DMS79 treated with DMSO at 0.1 percent for 48 hours (cell line): ENCODE results near the gene GLIS1.
"Not testable (repeated sequence)": the region's sequence is repeated elsewhere in the genome, so short reads cannot be mapped to it uniquely, and the experiment has no call there.

ENCODE experiments used
- DNase-seq: peaks from one replicate; lab custom pipeline; 2025; lab: John Stamatoyannopoulos, UW

GLIS1 gene

DNA sequence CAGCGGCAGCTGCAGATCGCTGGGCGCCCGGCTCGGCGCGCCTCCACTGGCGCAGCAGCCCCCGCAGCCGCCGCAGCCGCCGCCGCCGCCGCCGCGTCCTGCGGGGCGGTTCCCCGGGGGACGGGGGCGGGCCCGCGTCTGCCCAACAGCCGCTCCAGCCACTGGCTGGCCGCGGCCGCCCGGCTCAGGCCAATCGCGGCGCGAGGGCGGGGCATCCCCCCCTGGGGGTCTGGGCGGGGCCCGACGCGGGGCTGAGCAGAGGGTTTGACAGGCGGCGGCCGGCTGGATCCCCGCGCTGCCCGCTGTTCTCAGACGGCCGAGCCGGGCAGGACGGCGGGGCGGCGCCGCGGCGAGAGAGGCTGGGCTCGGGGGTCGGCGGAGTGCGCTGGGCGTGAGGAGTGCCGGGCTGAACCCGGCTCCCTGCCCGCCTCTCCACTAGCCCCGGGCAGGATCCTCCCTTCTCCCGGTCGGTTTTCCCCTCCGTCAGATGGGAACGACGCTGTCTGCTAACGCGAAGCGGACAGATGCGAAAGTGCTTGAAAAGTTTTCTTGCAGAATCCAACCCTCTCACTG lies at the start of gene GLIS1:
GLIS1 (minus strand) TSS at position 56 of the 573 bp plus-strand sequence. CDS start 1,100 bp downstream, outside the sequence.
- DNase-seq: peak; percentile 45

DNA sequence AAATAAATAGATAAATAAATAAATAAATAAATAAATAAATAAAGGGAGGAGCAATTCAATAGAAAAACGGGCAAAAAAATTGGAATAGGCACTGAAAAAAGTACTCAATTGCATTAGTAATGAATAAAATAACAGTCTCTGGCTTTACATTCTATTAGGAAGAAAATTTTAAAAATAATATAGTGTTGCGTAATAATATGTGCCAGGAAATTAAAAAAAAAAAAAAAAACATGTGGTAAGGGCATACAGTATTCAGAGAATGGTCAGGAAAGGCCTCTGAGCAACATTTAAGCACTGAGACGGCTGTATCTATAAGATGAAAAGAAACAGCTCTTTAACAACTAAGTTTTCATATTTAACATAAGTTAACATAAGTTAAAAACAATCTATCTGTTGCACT lies 48.7 kb upstream of the GLIS1 start:
- no peak for DNase-seq

DNA sequence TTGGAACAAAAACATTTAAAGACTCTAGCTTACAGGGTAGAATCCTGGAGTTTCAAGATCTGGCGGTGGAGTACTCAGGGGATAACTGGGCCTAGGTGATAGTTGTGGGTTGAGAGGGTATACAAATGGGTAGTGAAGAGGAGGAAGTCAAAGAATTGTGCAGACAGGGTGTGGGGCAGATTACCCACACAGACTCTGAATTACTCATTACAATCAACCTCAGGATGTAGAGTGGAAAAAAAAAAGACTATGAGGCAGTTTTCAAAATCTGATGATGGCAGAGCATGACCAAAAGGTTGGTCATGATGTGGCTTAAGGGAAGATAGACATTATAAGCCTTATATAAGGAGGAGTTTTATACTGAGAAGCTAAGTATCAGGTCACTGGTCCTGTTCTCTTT lies 44.1 kb upstream of the GLIS1 start:
- DNase-seq: no peak

DNA sequence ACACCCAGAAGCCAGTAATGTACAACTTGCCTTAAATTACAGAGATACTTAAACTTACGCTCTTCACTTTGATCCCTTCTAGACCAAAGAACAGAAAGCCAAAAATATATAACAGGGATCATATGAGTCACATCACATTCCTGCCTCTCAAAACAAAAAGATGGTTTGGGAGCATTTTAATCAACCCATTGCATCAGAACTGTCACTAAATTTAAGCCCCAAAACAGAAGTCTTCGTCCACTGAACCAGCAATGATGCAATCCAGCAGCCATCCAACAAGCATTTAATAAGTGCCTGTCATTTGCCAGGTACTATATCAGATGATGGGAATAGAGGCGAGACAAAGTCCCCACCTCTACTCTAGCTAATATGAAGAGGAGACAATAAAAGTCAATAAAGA lies 42.7 kb upstream of the GLIS1 start:
- no peak for DNase-seq

DNA sequence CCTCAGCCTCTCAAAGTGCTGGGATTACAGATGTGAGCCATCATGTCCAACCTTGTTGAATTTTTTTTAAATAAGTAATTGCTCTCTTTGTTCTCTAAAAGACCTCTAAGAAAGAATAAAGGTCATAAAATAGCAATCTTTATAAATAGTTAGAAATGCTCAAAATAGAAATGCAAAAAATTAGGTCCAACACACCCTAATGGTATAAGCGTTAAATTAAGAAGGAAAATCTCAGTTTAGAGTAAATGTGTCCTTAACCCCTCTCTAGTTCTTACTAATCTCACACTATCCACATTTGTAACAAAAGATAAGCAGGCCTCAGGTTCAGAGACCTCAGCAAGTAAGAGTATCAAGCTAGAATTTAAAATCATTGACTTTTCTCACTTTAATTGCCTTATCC lies 38.3 kb upstream of the GLIS1 start:
- DNase-seq: no peak

DNA sequence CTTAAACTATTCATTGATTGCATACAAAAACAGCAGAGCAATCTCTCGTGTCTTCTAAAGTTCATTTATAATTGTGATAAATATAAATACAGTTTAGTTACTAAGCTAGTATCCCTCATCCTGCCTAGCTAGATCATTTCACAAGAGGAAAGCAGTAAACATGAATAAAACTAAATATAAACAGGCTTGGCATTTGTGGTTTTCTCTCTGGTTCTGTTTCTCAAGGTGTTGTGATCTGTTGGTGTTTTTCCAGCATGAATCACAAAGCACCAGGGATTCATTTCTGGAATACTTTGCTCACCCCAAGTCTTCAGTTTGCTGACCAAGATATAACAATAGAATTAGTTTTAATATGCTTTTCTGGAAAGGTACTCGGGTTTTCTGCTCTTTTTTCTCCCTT lies 32.7 kb upstream of the GLIS1 start:
- DNase-seq: no peak

DNA sequence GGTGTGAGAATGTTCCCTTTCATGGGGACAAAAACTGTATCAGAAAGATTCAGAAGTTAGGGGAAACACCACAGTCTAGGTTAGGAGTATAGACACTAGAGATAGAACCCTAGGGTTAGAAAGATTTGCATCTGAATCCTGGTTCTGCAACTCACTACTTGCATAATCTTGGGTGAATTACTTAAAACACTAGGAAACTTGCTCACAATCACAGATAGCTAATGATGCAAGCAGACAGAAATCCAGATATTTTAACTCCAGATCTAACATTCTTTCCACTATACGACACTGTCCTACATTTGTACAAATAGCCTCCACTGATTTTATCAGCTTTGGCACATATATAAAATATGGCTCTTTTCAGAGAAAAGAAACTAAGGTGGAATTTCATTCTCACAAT lies 30.8 kb upstream of the GLIS1 start:
- DNase-seq: no peak

DNA sequence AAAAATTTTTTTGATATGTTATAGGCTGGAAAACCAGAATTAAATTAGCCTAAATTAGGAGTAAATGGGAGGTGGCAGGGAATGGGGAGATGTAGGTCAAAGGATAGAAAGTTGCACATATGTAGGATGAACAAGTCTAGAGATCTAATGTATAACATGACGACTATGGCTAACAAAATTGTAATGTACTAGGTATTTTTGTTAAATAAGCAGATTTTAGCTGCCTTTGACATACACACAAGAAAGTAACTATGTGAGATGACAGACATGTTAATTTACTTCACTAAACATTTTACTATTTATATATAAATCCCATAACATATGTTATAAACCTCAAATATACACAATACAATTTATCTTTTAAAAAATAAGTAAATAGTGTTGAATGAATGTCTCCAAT lies 30.2 kb upstream of the GLIS1 start:
- DNase-seq: no peak

DNA sequence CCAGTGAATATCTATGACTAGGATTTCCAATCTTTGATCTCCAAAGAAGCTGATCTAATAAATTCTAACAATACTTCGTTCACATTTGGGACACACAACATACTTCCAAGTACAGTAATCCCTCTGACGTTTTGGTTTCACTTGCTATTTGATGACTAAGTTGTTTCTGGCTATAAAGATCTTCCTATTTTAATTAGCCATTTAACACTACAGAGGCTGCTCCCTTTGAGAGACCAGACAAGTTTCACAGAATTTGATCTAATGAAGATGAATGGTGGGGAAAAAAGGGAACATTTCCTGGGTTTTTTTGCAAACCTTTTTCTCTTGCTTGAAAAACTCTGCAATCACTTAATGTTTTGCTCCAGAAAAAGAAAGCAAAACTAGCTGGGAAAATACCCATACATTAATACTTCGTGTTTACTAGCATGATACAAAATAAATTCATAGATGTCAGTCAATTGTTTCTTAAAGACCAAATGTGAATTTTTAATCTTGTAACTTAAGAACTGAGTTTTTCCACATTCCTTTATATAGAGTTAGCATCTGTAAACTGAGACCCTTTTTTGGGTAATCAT lies 28.0 kb upstream of the GLIS1 start:
- no peak for DNase-seq

DNA sequence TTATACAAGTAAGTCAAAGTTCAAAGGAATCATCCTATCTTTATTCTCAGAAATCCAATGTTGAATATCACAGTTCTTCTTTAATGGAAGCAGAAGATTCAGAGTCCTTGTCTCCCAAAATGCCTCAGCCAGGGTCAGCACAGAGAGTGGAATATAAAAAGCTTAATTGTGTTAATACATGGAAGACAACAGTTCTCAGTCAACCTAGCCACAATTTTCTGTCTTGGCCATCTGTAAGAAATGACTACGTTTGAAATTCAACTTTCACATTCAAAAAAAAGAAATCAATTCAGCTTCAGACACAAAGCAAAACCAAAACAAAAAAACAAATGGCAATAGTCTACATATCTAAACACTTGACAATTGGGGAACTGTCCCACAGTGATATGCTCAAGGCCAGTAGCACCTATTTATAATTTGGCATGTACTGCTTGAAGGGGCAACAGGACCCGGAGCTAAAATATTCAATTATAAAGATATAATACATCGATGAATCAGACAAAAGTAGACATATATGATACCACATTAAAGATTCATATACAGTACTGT lies 27.3 kb upstream of the GLIS1 start:
- DNase-seq: no peak

DNA sequence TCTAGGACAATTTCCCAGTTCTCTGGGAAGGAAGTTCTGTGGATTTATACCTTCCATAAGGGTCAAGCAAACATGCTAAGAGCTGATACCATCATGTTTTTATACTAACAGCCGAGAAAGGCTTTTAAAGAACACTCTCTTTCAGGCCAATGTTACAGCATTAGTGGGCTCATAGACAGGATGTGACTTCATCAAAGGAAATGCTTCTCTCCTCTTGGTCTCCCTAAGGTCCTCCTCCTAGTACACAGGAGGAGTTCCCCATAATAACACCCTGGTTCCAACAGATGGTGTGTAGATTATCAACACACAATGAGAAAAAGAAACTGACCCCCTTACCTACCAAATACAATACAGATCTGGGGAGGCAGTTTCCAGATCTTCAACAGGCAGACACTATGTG lies 26.7 kb upstream of the GLIS1 start:
- DNase-seq: no peak

DNA sequence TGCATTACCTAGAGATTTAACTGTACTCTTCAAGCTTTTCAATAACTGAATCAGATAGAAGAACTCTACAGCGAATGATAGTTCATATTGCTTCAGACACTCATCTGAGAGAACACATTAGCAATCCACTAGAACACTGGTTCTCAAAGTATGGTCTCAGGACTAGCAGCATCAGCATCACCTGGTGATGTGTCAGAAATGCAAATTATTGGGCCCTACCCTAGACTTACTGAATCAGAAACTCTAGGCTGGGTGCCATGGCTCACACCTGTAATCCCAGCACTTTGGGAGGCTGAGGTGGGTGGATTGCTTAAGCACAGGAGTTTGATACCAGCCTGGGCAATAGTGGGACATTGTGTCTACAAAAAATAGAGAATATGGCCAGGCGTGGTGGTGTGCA lies 24.9 kb upstream of the GLIS1 start:
- DNase-seq: no peak

DNA sequence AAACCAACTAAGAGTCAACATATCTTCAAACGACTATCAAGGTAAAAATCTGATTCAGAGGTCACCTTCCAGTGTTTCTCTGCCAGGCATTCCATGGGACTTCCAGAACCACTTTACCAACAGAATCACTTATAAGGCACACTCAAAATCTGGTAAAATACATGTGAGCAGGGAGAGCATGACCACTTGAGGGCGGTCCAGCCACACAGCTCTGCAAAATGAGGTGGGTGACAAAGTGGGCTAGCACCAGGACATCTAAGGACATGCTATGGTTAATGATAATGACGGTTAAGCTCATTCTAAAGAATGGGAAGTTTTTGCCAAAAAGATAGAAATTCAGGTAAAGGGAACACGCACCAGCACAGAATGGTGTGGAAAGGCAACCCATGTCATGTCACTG lies 24.5 kb upstream of the GLIS1 start:
- no peak for DNase-seq

DNA sequence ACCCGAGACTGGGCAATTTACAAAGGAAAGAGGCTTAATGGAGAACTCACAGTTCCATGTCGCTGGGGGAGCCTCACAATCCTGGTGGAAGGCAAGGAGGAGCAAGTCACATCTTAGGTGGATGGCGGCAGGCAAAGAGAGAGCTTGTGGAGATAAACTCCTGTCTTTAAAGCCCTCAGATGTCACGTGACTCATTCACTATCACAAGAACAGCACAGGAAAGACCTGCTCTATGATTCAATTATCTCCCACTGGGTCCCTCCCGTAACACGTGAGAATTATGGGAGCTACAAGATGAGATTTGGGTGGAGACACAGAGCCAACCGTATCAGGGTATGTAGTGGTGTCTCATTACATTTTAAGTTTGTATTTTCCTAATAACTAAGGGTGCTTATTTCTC lies 21.5 kb upstream of the GLIS1 start:
- not testable (repeated sequence) for DNase-seq

DNA sequence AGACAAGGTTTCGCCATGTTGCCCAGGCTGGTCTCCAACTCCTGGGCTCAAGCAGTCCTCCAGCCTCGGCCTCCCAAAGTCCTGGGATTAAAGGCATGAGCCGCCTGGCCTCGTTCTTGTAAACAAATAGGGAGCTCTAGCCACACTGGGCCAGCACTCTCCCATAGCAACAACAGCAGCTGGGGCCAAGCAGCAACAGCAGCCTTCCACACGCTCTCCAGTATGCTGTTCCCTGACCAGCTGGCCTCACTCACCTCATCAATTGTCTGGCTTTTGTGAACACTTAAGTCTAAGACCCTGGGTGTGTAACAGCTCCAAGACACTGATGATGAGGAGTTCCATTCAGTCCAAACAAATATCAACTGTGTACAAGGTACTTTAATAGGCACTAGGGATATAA lies 16.9 kb upstream of the GLIS1 start:
- no peak for DNase-seq

DNA sequence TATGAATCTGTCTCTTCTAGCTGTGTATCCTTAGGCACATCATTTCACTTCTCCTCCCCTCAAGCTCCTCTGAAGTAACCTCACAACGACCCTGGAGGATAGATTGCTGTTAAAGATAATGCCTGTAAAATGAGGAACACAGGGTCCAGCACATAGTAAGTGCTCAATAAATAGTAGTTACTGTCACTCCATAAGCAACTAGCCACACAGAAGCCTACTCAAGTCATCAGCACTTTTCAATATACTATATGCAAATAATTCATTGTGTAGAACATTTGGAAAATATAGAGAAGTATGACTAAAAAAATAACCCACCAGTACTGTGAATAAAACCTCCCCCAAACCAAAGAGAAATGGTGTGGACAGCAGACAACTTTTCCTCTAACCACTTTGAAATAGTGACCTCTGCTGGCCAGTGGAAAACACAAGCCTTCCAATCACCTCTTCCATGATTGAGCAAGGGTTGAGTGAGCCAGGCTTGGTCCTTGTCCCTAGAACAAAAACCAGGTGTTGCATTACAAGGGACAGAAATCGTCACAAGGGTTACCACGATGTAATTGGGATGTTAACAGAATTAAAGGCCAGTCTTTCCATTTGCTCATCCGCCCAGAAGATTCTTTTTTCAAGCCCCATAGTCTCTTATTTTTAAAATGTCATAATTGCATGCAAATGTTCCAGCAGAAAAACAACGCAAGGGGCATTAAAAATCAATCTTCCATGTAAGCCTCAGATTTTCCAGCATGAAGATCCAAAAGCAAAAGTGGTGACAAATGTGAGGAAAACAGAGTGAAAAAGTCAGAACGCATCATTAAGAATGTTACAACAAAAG lies 15.7 kb upstream of the GLIS1 start:
- DNase-seq: peak; percentile 3

DNA sequence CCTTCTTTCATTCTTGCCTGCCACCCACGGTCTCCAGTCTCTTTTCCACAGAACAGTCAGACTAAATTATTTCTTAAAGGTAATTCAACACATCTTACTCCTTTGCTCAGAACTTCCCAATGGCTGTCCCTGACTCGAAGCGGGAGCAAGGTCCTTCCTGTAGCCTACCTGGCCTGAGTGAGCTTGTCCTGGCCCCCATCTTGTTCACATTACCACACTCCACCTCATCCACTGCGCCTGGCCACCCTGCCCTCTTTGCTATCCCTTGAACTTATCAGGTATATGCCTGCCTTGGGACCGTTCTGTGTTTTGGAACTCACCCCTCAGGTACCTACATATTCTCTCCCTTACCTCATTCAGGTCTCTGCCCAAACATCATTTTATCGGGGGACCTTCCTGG lies 13.3 kb upstream of the GLIS1 start:
- no peak for DNase-seq

DNA sequence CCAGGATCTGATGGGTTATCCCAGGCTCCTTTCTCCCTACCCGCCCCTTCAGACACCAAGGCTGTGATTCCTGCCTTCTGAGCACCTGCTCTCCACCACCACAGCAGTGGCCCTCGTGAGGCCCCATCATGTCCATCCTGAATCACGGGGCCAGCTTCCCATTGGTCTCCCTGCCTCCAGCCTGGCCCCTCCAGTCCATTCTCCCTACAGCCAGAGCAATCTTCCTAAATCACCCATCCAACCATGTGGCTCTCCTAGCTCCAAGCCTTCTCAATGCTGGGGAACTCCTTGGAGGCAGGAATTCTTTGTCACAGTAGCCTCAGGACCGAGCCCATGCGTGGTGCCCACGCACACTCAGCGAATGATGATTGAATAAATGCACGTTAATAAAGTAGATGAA lies 8.9 kb upstream of the GLIS1 start:
- no peak for DNase-seq

DNA sequence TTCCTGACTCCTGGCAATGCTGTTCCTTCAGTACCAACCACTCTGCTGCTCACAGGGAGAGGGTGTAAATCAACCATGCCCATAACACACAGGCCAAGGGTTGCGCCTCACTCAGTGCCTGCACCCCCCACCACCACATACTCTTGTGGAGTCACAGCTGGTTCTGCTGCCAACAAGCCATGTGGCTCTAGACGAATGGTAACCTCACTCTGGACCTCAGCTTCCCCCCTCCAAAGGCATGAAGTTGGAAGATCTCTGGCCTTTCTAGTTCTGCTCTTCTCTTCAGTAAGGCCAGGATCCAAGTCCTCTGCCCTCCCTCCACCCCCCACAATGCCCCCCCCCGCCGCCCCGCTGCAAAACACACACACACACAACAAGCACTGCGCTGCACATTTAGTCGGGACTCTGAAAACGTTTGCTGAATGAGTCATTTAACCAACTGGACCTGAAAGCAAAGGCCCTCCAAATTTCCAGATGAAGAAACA lies 1.7 kb upstream of the GLIS1 start:
- DNase-seq: no peak

DNA sequence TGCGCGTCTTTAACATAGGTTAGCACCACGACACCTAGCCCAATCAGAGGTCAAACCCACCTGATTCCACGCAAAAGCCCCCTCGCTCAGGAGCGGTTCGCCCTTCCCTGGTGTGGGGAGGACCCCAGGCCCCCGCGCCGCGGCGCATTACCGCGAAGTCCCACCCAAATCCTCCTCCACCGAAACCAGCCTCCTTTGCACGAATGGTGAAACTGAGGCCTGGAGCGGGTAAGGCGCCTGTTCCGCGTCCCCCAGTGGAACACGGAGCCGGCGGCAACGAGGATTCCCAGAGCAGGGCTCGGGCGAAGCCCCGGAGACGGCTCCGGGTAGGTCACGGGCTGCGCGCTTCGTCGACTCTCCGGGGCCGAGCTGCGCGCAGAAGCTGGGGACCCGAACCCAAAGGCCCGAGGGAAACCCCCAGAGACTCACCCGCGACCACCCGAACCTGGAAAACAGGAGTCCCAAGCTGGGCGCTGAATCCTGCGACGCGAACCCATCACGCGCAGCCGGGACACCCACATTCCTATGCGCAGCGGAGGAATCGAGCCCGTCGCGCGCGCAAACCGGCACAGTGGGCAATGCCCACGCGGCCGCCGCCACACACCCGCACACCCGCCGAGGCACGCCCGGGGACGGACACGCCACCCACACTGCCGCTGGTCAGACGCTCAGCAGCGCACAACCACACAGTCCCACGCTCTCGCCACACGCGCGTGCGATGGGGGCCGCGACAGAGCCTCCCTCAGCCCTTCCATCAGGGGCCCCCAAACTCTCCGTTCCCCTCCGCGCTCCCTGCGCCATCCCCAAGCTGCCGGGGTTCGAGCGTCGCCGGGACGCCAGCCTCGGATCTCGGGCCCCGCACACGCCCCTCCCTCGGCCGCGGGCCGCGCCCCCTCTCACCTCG lies 507 bp downstream of the GLIS1 start:
- DNase-seq: no peak

DNA sequence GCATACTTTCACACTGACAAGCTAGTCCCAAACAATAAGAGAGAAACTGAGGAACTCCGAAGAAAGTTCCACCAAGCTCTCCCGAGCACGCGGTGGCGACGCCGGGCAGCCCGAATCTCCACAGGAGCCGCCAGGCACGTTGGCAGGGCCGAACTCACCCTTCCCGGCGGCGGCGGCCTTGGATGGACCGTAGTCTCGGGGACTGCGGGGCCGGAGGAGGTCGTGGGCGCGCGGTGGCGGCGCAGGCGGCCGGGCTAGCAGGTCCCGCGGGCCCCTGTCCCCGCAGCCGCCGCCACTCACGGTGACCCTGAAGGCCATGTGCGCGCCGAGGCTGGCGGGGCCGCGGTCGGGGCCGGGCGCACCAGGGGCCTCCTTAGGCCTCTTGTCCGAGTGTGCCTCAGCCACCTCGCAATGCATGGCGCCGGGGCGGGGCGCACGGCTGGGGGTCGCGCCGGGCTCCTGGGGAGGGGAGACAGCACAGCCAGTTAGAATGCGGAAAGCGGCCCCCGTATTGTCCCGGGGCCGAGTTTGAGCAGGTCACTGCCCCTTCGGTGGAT lies 1.2 kb downstream of the GLIS1 start:
- no peak for DNase-seq

DNA sequence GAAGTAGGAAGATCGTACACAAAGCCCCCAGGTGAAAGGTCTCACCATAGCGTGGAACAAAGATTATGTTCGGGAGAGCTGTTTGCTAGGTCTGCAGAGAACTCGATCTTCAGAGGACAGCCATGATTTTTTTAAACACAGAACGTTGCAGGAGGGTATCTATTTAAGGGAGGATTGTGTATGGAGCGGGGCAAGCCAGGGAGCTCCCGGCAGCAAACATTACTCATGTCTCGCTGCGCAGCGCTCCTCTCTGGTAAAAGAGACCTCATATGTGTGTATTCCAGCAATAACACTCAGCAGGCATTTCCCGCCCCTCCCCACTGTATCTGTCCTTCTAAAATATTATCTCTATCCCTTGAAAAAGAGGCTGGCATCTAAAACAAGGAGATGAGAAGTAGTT lies 2.7 kb downstream of the GLIS1 start:
- no peak for DNase-seq
